ENCODE data around the gene MAZ. TPM values are rescaled to one million over a fixed set of nuclear protein-coding genes. Genes with fewer than 3 reads are reported as not detected.

MAZ gene
- total and polyA plus RNA-seq, 2 experiments from 2014 or later = 186 to 310 TPM

- Histone ChIP-seq H3K9me3 (ENCODE audit: low read depth) (no peaks in the 10 kb centered on the region), H3K4me1 (ENCODE audit: low read depth) (peaks cover 10% of the 10 kb centered on the region), H3K27ac (no peak overlapping the region), H3K27me3 (no peaks in the 10 kb centered on the region), H3K4me3 (no peak overlapping the region), H3K36me3 (peaks cover 5% of the 10 kb centered on the region)
- DNase-seq (ENCODE audit: low read depth in 1 of 2, low spot score in 1 of 2) = no peak
- TF ChIP-seq, protein P1, sequence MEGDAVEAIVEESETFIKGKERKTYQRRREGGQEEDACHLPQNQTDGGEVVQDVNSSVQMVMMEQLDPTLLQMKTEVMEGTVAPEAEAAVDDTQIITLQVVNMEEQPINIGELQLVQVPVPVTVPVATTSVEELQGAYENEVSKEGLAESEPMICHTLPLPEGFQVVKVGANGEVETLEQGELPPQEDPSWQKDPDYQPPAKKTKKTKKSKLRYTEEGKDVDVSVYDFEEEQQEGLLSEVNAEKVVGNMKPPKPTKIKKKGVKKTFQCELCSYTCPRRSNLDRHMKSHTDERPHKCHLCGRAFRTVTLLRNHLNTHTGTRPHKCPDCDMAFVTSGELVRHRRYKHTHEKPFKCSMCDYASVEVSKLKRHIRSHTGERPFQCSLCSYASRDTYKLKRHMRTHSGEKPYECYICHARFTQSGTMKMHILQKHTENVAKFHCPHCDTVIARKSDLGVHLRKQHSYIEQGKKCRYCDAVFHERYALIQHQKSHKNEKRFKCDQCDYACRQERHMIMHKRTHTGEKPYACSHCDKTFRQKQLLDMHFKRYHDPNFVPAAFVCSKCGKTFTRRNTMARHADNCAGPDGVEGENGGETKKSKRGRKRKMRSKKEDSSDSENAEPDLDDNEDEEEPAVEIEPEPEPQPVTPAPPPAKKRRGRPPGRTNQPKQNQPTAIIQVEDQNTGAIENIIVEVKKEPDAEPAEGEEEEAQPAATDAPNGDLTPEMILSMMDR (IDR thresholded peaks at IDR 0.05; ENCODE audit: low read depth, low read length) = no peak
Measured at GRCh38 chr16:29858149-29858849, 52.0 kb downstream of the MAZ start.

- Histone ChIP-seq H3K27ac (no peak overlapping the region), H3K4me3 (no peak overlapping the region), H3K4me1 (ENCODE audit: low read depth) (peaks cover 10% of the 10 kb centered on the region), H3K27me3 (no peaks in the 10 kb centered on the region), H3K36me3 (peaks cover 5% of the 10 kb centered on the region), H3K9me3 (ENCODE audit: low read depth) (no peaks in the 10 kb centered on the region)
- TF ChIP-seq, protein P1 (IDR thresholded peaks at IDR 0.05; ENCODE audit: low read depth, low read length) = no peak
- no peak for DNase-seq (ENCODE audit: low read depth in 1 of 2, low spot score in 1 of 2)
Measured at GRCh38 chr16:29858974-29859373, 52.6 kb downstream of the MAZ start.

GRCh38 chr16:29860218-29860617, 53.9 kb downstream of the MAZ start:
- Histone ChIP-seq H3K27me3 (no peaks in the 10 kb centered on the region), H3K4me3 (no peak overlapping the region), H3K27ac (no peak overlapping the region), H3K4me1 (ENCODE audit: low read depth) (peaks cover 10% of the 10 kb centered on the region), H3K9me3 (ENCODE audit: low read depth) (no peaks in the 10 kb centered on the region), H3K36me3 (peaks cover 5% of the 10 kb centered on the region)
- DNase-seq (ENCODE audit: low read depth in 1 of 2, low spot score in 1 of 2) = no peak
- TF ChIP-seq, protein P1 (IDR thresholded peaks at IDR 0.05; ENCODE audit: low read depth, low read length) = no peak

Other genes with a start within 250 kb of the MAZ start
- gene SPN, start 143.3 kb upstream of the MAZ start, total RNA-seq = 0.60 and 1.5 TPM in 2 replicates
- gene SPN, start 143.3 kb upstream of the MAZ start, polyA plus RNA-seq = 0.85 and 1.1 TPM in 2 replicates
- gene QPRT, start 127.3 kb upstream of the MAZ start, total RNA-seq = 223 and 268 TPM in 2 replicates
- 213 and 266 TPM in 2 replicates for gene QPRT, start 127.3 kb upstream of the MAZ start, polyA plus RNA-seq
- gene C16orf54, start 60.5 kb upstream of the MAZ start, total RNA-seq = not detected in 2 replicates
- gene C16orf54, start 60.5 kb upstream of the MAZ start, polyA plus RNA-seq = not detected in 2 replicates
- gene ZG16, start 28.3 kb upstream of the MAZ start, total RNA-seq = not detected in 2 replicates
- not detected in 2 replicates for gene ZG16, start 28.3 kb upstream of the MAZ start, polyA plus RNA-seq
- 57.5 and 121 TPM in 2 replicates for gene KIF22, start 15.8 kb upstream of the MAZ start, total RNA-seq
- 59.5 and 103 TPM in 2 replicates for gene KIF22, start 15.8 kb upstream of the MAZ start, polyA plus RNA-seq
- gene PRRT2, start 5.7 kb downstream of the MAZ start, total RNA-seq = 17.9 and 19.7 TPM in 2 replicates
- 19.3 and 19.8 TPM in 2 replicates for gene PRRT2, start 5.7 kb downstream of the MAZ start, polyA plus RNA-seq
- gene PAGR1, start 9.6 kb downstream of the MAZ start, total RNA-seq = 113 and 120 TPM in 2 replicates
- gene PAGR1, start 9.6 kb downstream of the MAZ start, polyA plus RNA-seq = 106 and 113 TPM in 2 replicates
- 8.9 and 25.0 TPM in 2 replicates for gene MVP, start 13.9 kb downstream of the MAZ start, total RNA-seq
- 9.3 and 21.2 TPM in 2 replicates for gene MVP, start 13.9 kb downstream of the MAZ start, polyA plus RNA-seq
- 138 and 139 TPM in 2 replicates for gene CDIPT, start 56.7 kb downstream of the MAZ start, total RNA-seq
- gene CDIPT, start 56.7 kb downstream of the MAZ start, polyA plus RNA-seq = 144 TPM in 2 replicates
- 13.9 and 21.1 TPM in 2 replicates for gene SEZ6L2, start 93.0 kb downstream of the MAZ start, total RNA-seq
- 5.8 and 10.3 TPM in 2 replicates for gene SEZ6L2, start 93.0 kb downstream of the MAZ start, polyA plus RNA-seq
- 1.8 and 3.9 TPM in 2 replicates for gene ASPHD1, start 94.0 kb downstream of the MAZ start, total RNA-seq
- 1.8 and 2.3 TPM in 2 replicates for gene ASPHD1, start 94.0 kb downstream of the MAZ start, polyA plus RNA-seq
- 17.6 and 22.1 TPM in 2 replicates for gene KCTD13, start 119.7 kb downstream of the MAZ start, total RNA-seq
- gene KCTD13, start 119.7 kb downstream of the MAZ start, polyA plus RNA-seq = 22.3 and 23.3 TPM in 2 replicates
- gene TMEM219, start 155.6 kb downstream of the MAZ start, total RNA-seq = 73.7 and 110 TPM in 2 replicates
- 109 and 156 TPM in 2 replicates for gene TMEM219, start 155.6 kb downstream of the MAZ start, polyA plus RNA-seq
- gene TAOK2, start 167.3 kb downstream of the MAZ start, total RNA-seq = 69.4 and 70.9 TPM in 2 replicates
- gene TAOK2, start 167.3 kb downstream of the MAZ start, polyA plus RNA-seq = 25.8 and 36.2 TPM in 2 replicates
- 22.2 and 25.6 TPM in 2 replicates for gene HIRIP3, start 189.1 kb downstream of the MAZ start, total RNA-seq
- gene HIRIP3, start 189.1 kb downstream of the MAZ start, polyA plus RNA-seq = 26.7 and 32.5 TPM in 2 replicates
- 83.7 and 167 TPM in 2 replicates for gene INO80E, start 189.7 kb downstream of the MAZ start, total RNA-seq
- gene INO80E, start 189.7 kb downstream of the MAZ start, polyA plus RNA-seq = 17.1 and 19.0 TPM in 2 replicates
- 1.6 and 7.2 TPM in 2 replicates for gene DOC2A, start 204.5 kb downstream of the MAZ start, total RNA-seq
- gene DOC2A, start 204.5 kb downstream of the MAZ start, polyA plus RNA-seq = 3.3 and 6.9 TPM in 2 replicates
- not detected in 2 replicates for gene C16orf92, start 216.7 kb downstream of the MAZ start, total RNA-seq
- gene C16orf92, start 216.7 kb downstream of the MAZ start, polyA plus RNA-seq = not detected in 2 replicates
- gene TLCD3B, start 224.7 kb downstream of the MAZ start, total RNA-seq = 0.21 and 0.36 TPM in 2 replicates
- not detected in 2 replicates for gene TLCD3B, start 224.7 kb downstream of the MAZ start, polyA plus RNA-seq

Measured in cardiac muscle cell (in vitro differentiated cells and primary cell).